Fibroblast of lung (primary cell): ENCODE results near the gene INHA. TPM values are rescaled to one million over a fixed set of nuclear protein-coding genes. Genes with fewer than 3 reads are reported as not detected.

ENCODE experiments used
- DNase-seq, 2 donors: peaks; one replicate each; pipeline versions ENCODE4 v3.0.0 to v3.0.0-alpha.2; 2010; ENCODE audit warnings: low read depth in 2 of 2
- H2AFZ ChIP-seq: 2 replicates; pipeline ENCODE4 v1.5.1; 2012; ENCODE audit warnings: low read length, control low read depth, inconsistent platforms
- H3K27ac ChIP-seq: 2 replicates; pipeline ENCODE4 v1.5.1; 2011; ENCODE audit warnings: low read length, control low read depth; ENCODE audit not compliant: insufficient read depth
- H3K27me3 ChIP-seq: 2 replicates; pipeline ENCODE4 v1.5.1; 2011; ENCODE audit warnings: mild to moderate bottlenecking, low read length; ENCODE audit not compliant: control insufficient read depth, insufficient read depth
- H3K36me3 ChIP-seq: 2 replicates; pipeline ENCODE4 v1.5.1; 2011; ENCODE audit warnings: low read length; ENCODE audit not compliant: control insufficient read depth, insufficient read depth
- H3K4me1 ChIP-seq: 2 replicates; pipeline ENCODE4 v1.5.1; 2011; ENCODE audit warnings: low read length; ENCODE audit not compliant: control insufficient read depth, insufficient read depth; ENCODE audit errors: extremely low read depth
- H3K4me2 ChIP-seq: 2 replicates; pipeline ENCODE4 v1.5.1; 2011; ENCODE audit warnings: low read length, control low read depth; ENCODE audit not compliant: insufficient read depth; ENCODE audit errors: extremely low read depth
- H3K4me3 ChIP-seq, 4 experiments: fragments of 200-600 bp in 1 of 4; sonication (generic) in 1 of 4; replicated peaks in 1 of 4; 2 replicates each; pipeline ENCODE4 v1.5.1; 2011 to 2016; ENCODE audit warnings: low read length in 4 of 4, low read depth in 3 of 4, mild to moderate bottlenecking in 3 of 4, control low read depth in 2 of 4, inconsistent platforms in 1 of 4, mixed read lengths in 1 of 4; ENCODE audit not compliant: insufficient read depth in 1 of 4; ENCODE audit errors: control extremely low read depth in 1 of 4
- H3K79me2 ChIP-seq: 2 replicates; pipeline ENCODE4 v1.5.1; 2012; ENCODE audit warnings: mild to moderate bottlenecking, low read length, inconsistent platforms; ENCODE audit not compliant: control insufficient read depth, insufficient read depth
- H3K9ac ChIP-seq: 2 replicates; pipeline ENCODE4 v1.5.1; 2011; ENCODE audit warnings: mild to moderate bottlenecking, low read length, control low read depth; ENCODE audit not compliant: insufficient read depth
- H3K9me3 ChIP-seq: 2 replicates; pipeline ENCODE4 v1.5.1; 2012; ENCODE audit warnings: low read depth, low read length; ENCODE audit not compliant: control insufficient read depth, insufficient read depth
- H4K20me1 ChIP-seq: 2 replicates; pipeline ENCODE4 v1.5.1; 2011; ENCODE audit warnings: low read length; ENCODE audit not compliant: control insufficient read depth, insufficient read depth; ENCODE audit errors: extremely low read depth
- EZH2 ChIP-seq: IDR thresholded peaks from 2 replicates; pipeline ENCODE4 v1.5.1; 2012; ENCODE audit warnings: low read length, control low read depth, mild to moderate bottlenecking; ENCODE audit errors: missing control alignments
- polyA plus RNA-seq, 2 donors: library from polyadenylated mRNA; depleted of rRNA in 1 of 2; stranded (reverse) in 1 of 2; unstranded in 1 of 2; fragments of >200 nt; gene quantifications; 2 replicates each; pipeline ENCODE4 v1.2.1, GENCODE V29; 2011 to 2012; ENCODE audit warnings: missing spikeins in 1 of 2
- total RNA-seq: library from RNA; depleted of rRNA; stranded (reverse); fragments of >200 nt; gene quantifications from 2 replicates; pipeline ENCODE4 v1.2.1, GENCODE V29; 2014
- TF ChIP-seq, protein P1 (sequence below), 2 donors: IDR thresholded peaks in 1 of 2; conservative IDR thresholded peaks in 1 of 2; 1 replicate in 1 of 2; 2 replicates in 1 of 2; pipeline ENCODE4 v1.5.1; 2011 to 2012; ENCODE audit warnings: low read length in 2 of 2, control low read depth in 1 of 2, inconsistent platforms in 1 of 2, low read depth in 1 of 2, mild to moderate bottlenecking in 1 of 2

INHA gene
- total and polyA plus RNA-seq, 2 donors (not counting 1 experiment from before 2014, with no cell fraction given) = 0.15 to 0.50 TPM

- Histone ChIP-seq H4K20me1 (no peaks in the 10 kb centered on the region), H3K27ac (no peak overlapping the region), H3K9ac (no peak overlapping the region), H3K4me3 (no peak overlapping the region), H3K27me3 (peaks cover 41% of the 10 kb centered on the region), H3K9me3 (no peaks in the 10 kb centered on the region), H3K79me2 (no peaks in the 10 kb centered on the region), H3K4me2 (no peak overlapping the region), H3K36me3 (no peaks in the 10 kb centered on the region), H2AFZ (no peak overlapping the region), H3K4me1 (peaks cover 1% of the 10 kb centered on the region)
- DNase-seq = no peak
- TF ChIP-seq EZH2 = no peak
- TF ChIP-seq, protein P1, sequence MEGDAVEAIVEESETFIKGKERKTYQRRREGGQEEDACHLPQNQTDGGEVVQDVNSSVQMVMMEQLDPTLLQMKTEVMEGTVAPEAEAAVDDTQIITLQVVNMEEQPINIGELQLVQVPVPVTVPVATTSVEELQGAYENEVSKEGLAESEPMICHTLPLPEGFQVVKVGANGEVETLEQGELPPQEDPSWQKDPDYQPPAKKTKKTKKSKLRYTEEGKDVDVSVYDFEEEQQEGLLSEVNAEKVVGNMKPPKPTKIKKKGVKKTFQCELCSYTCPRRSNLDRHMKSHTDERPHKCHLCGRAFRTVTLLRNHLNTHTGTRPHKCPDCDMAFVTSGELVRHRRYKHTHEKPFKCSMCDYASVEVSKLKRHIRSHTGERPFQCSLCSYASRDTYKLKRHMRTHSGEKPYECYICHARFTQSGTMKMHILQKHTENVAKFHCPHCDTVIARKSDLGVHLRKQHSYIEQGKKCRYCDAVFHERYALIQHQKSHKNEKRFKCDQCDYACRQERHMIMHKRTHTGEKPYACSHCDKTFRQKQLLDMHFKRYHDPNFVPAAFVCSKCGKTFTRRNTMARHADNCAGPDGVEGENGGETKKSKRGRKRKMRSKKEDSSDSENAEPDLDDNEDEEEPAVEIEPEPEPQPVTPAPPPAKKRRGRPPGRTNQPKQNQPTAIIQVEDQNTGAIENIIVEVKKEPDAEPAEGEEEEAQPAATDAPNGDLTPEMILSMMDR (conservative IDR thresholded peaks at IDR 0.05 in 1 of 2, IDR thresholded peaks at IDR 0.05 in 1 of 2; ENCODE audit: low read depth in 1 of 2, low read length in 2 of 2) = no peak
Observed at GRCh38 chr2:219527472-219527871, 44.6 kb upstream of the INHA start.

- Histone ChIP-seq H3K9me3 (no peaks in the 10 kb centered on the region), H3K27ac (no peak overlapping the region), H3K4me2 (peak overlapping the region; percentile 40), H3K4me3 (peak overlapping the region in 1 of 4 experiments; percentile 32), H2AFZ (no peak overlapping the region), H3K27me3 (peaks cover 44% of the 10 kb centered on the region), H3K4me1 (no peaks in the 10 kb centered on the region), H3K36me3 (no peaks in the 10 kb centered on the region), H3K79me2 (no peaks in the 10 kb centered on the region), H4K20me1 (no peaks in the 10 kb centered on the region), H3K9ac (no peak overlapping the region)
- DNase-seq = peak; percentile 70 to 81
- TF ChIP-seq EZH2 = peak; percentile 18
- TF ChIP-seq, protein P1 (conservative IDR thresholded peaks at IDR 0.05 in 1 of 2, IDR thresholded peaks at IDR 0.05 in 1 of 2; ENCODE audit: low read depth in 1 of 2, low read length in 2 of 2) = peak; percentile 93 to 94
Observed at GRCh38 chr2:219530048-219530963, 41.8 kb upstream of the INHA start.

- no peaks in the 10 kb centered on the region for H4K20me1 ChIP-seq
- H3K36me3 ChIP-seq = no peaks in the 10 kb centered on the region
- H3K4me1 ChIP-seq = no peaks in the 10 kb centered on the region
- TF ChIP-seq, protein P1 (conservative IDR thresholded peaks at IDR 0.05 in 1 of 2, IDR thresholded peaks at IDR 0.05 in 1 of 2; ENCODE audit: low read depth in 1 of 2, low read length in 2 of 2) = no peak
- TF ChIP-seq EZH2 = no peak
- DNase-seq = no peak
- H3K27me3 ChIP-seq = peaks cover 37% of the 10 kb centered on the region
- H3K79me2 ChIP-seq = no peaks in the 10 kb centered on the region
- no peak overlapping the region for H2AFZ ChIP-seq
- no peak overlapping the region for H3K27ac ChIP-seq
- H3K9me3 ChIP-seq = no peaks in the 10 kb centered on the region
- no peak overlapping the region for H3K9ac ChIP-seq
- no peak overlapping the region for H3K4me3 ChIP-seq
- no peak overlapping the region for H3K4me2 ChIP-seq
Observed at GRCh38 chr2:219531639-219532377, 40.3 kb upstream of the INHA start.
